GM12874 (cell line): ENCODE measurements around the gene PHC2.

Experiments used
- TF ChIP-seq, protein P1 (sequence below): IDR thresholded peaks from 2 replicates; pipeline ENCODE4 v1.5.1; 2011; ENCODE audit warnings: low read depth, mild to moderate bottlenecking, control low read depth, low read length, moderate library complexity; ENCODE audit not compliant: insufficient read depth

PHC2 gene

DNA sequence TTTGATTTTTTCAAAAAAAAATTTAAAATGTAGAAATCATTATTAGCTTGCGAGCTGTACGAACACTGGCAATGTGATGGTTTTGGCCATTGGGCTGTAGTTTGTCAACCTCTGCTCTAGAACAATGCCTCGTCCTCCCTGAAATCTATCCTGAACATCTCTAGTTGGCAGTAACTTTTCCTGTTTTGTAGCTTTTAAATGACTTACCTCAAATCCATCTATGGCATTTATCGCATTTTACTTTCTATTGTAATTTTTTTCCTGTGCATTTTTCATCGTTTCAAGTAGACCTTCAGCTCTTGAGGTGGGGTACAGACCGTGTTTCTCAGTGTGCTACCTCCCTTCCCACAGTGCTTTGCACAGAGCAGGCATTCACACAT is 79.6 kb downstream of the PHC2 start:
- TF ChIP-seq, protein P1, sequence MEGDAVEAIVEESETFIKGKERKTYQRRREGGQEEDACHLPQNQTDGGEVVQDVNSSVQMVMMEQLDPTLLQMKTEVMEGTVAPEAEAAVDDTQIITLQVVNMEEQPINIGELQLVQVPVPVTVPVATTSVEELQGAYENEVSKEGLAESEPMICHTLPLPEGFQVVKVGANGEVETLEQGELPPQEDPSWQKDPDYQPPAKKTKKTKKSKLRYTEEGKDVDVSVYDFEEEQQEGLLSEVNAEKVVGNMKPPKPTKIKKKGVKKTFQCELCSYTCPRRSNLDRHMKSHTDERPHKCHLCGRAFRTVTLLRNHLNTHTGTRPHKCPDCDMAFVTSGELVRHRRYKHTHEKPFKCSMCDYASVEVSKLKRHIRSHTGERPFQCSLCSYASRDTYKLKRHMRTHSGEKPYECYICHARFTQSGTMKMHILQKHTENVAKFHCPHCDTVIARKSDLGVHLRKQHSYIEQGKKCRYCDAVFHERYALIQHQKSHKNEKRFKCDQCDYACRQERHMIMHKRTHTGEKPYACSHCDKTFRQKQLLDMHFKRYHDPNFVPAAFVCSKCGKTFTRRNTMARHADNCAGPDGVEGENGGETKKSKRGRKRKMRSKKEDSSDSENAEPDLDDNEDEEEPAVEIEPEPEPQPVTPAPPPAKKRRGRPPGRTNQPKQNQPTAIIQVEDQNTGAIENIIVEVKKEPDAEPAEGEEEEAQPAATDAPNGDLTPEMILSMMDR = no peak

DNA sequence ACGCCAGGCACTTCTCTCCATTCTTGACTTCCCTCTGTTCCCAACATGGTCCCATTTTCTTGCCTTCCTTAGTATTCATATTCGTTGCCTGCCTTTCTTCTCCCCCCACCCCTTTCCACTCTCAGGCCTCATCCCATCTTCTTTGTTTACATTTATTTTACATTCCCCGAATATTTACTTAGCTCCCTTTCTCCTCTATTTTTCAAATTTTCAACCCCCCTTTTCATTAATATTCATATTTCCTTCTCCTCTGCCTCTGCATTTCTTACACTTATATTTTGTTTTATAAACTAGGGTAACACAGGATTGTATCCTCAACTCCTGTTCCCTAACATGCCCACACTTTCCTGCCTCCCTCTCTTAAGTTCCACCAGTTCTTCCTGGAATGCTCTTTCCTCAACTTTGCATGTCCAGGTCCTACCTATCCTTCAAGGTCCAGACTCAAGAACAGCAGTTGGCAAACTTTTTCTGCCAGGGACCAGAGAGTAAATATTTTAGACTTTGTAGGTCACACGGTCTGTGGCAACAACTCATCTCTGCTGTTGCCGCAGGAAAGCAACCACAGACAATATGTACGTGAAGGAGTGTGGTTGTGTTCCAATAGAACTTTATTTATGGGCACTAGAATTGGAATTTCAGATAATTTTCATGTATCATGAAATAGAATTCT is 80.1 kb downstream of the PHC2 start:
- TF ChIP-seq, protein P1 = no peak

DNA sequence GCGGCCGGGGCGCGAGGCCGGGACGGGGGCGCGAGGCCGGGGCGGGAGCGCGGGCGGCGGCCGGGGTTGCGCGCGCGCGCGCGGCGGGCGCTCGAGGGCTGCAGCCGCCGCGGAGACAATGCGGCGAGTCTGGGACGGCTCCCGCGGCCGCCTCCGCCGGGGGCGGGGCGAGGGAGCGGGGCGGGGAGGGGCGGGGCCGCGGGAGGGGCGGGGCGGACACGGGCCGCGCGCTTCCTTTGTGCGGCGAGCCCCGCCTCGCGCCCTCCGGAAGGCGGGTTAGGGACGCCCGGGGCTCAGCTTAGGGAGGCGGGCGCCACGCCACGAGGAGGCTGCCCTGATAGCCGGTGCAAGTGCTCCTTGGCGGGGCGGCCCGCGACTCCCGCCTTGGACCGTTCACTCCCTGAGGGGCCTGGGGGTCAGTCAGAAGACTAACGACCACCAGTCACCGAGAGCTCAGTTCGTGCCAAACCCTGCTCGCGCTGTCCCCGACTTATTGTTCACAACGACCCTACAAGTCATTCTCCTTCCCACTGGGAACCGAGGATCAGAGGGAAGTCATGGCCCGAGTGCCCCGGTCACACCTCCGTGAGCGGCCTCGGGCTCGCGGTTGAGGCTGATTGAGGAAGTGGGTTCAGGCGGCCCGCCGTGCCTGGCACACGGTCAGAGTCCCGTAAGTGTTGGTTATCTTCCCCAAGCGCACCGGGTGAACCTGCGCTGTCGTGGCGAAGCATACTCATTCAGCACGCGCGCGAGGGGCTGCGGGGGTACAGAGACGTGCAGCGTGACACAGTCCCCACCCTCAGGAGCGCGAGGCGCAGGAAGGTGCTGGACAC is 80.9 kb downstream of the PHC2 start:
- TF ChIP-seq, protein P1 = no peak

DNA sequence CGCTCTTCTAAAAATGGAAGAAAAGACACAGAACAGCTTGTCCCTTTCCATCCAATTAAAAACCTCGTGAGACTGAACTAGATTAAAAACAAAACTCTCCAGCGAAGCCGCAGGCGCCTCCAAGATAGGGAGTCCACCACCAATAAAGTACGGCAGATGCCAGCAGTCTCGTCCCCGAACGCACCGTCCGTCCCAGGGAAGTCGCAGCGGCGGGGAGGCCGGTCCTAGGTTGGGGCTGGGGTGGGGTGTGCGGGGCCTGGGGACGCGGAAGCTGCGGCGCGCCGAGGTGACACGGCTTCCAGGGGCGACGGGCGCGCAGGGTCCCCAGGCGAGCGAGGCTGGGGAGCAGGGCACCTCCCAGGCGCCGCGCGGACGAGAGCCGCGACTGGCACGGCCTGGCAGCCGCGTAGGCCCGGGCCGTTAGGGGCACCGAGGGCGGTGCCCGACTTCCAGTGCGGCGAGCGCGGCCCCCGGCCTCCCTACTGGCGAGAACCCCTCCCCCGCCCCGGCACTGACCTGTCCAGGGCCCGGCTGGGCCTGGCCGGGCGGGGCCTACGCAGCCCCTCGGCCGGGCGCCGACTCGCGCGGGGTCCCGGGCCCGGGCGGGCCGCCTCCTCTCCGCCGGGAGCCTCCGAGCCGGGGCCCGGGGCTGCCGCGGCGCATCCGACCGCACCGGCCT is 81.7 kb downstream of the PHC2 start:
- TF ChIP-seq, protein P1 = no peak

DNA sequence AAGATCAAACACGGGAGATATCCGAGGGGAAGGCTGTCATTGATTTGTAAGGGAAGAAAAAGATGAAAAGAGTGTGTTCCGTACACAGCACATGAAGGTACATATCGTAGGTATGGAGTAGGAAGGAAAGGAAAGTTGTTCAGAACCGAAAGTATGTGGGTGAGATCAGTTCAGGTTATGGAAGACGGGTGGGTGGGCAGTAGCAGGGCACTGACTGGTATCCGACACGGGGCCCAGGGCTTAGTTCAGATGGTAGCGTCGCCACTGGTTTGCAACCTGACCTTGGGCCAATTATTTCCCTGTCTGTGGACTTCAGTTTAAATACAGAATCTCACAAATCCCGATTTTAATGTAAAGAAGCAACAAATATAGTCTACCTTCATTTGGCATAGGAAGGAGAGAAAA is 82.2 kb downstream of the PHC2 start:
- TF ChIP-seq, protein P1 = no peak

DNA sequence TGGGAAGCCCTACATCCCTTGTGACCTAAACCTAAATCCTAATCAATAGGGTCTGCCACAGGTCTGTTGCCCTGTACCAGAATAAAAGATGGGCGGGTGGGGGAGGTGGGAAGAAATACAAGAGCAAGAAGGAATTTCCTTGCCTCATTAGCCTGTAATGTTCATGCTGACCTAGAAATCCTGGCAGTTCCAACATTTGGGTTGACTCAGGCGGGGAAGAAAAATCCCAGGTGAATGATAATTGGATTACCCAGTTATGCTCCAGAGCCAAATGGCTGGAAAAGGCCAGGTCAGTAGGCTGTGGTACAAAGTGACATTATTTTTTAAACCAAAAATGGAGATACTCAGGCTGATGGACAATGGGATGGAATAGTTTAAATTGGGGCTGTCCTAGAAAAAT is 82.7 kb downstream of the PHC2 start:
- TF ChIP-seq, protein P1 = no peak

DNA sequence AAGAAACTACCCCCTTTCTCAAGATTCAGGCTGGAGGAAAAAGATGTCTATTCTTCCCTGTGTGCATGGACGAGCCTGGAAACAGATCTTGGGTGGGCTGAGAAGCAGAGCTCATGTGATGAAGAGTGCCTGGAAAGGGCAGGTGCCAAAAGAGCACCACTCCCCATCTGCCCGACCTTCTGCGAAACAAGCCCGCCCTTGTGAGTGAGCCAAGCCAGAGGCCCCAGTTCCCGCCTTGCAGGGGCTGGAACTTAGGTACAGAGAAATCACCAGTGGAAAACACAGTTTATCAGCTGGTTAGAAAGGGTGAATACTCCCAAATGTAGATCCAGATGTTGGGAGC is 83.3 kb downstream of the PHC2 start:
- TF ChIP-seq, protein P1 = no peak
